Liver (tissue), 3 donors: ENCODE data around the gene GPRC5A.

Experiments used
- CTCF ChIP-seq: fragments of 150-350 bp; IDR thresholded peaks from 2 replicates; pipeline ENCODE4 v1.5.1; 2017; ENCODE audit warnings: improper control_type of control experiment, low read depth, low read length; ENCODE audit not compliant: missing input control
- TAF1 ChIP-seq: conservative IDR thresholded peaks from 2 replicates; pipeline ENCODE4 v1.6.1; 2016; ENCODE audit warnings: antibody characterized with exemption, mild to moderate bottlenecking
- donor health status: healthy.
- donor health status: healthy.

GRCh38 chr12:12930633-12931219 is 39.4 kb downstream of the GPRC5A start:
- TF ChIP-seq CTCF: no peak
- TF ChIP-seq TAF1: no peak
